Cardiac septum (tissue), 1 donor: ENCODE measurements around the gene STK11IP. TPM values are rescaled to one million over a fixed set of nuclear protein-coding genes. Genes with fewer than 3 reads are reported as not detected.
A peak's percentile ranks its signal among the peaks of the same experiment; 100 is the strongest.

ENCODE experiments used
- DNase-seq: peaks from one replicate; pipeline ENCODE4 v3.0.0-alpha.2; 2020; ENCODE audit warnings: low spot score
- intact Hi-C: fragments of 100-400 bp; cut with DNase I; formaldehyde crosslinking; loops from one replicate; pipeline ENCODE4 v1.14.0; 2022
- total RNA-seq: library from RNA; stranded (reverse); fragmentation: NEBNext Ultra II Directional; extraction: Animal tissue kit (Norgen Biotek cat#: 25700); gene quantifications from one replicate; pipeline ENCODE4 v1.2.1, GENCODE V29; 2021
- donor health status: DM: no; HTN: no; CAD: no.

STK11IP gene
- total RNA-seq, 1 donor from 2014 or later = 20.2 TPM

DNA sequence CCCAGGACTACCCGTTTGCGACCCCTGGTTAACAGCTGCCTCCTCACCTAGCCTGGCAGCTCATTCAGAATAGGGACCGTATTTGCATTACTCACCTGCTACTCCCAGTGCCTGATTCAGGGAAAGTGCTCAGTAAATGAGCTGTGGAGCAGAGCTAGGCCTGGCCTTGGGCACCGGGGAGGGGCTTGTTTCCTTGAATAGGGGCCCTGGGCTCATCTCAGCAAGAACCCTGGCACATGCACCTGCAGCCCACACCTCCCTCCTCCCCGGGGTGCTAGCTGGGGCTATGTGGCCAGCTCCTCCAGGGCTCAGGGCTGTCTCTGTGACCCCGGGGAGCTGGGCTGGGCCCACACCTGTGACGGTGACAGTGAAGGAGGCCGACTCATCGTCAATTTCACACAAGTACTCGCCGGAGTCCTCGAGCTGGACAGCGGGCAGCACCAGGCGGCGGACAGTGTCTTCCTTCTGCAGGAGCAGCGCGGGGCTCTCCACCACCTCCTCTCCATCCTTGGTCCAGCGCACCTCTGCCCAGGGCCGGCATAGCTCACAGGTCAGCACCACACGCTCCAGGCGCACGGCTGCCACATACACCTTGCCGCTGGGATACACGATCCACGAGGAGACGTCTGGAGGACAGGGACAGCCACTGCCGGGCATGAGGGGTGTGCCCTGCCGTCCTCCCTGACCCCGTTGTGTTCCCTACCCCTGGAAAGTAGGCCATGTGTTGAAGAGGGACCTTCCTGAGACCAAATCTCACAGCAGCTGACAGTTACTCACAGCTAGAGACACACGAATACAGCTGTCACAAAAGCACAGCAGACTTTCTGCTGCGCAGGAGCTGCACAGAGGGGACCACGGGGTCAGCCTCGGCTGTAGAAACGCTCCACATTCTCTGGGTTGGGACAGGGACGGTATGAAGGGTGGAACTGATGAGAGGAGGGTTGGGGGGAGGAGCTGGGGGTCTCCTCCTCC, 35.3 kb upstream of the STK11IP start:
- intact Hi-C loops = loop anchor here (5.0 kb wide), 1 partner anchor 40 kb away; no protein-coding TSS in a partner anchor
- peak; percentile 74 for DNase-seq

DNA sequence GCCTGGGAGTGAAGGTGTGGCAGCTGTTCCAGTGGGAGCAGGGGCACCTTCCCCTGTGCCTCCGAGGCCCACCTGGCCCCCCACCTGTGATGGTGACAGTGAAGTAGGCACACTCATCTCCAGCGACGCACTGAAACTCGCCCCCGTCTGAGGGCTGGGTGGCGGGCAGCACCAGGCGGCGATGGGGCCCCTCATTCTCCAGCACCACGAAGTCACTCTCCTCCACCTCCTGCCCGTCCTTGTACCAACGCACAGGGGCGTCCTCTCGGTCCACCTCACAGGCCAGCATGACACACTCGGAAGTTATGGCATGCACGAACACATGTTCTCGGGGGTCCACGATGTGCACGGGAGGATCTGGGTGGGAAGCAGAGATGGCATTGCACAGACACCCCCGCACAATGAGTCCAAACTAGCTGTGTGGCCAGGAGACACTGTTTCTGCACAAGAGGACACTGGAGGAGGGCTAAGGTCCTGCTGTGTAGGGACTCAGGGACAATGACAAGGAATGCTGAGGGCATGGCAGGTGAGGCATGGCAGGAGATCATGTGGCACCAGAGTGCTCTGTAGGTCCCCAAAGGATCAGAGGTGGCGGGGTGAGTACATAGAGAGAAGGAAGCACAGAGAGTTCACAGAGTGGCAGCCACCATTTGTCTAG, 34.3 kb upstream of the STK11IP start:
- no peak for DNase-seq
- intact Hi-C loops = loop anchor here (5.0 kb wide), 1 partner anchor 39 kb away; no protein-coding TSS in a partner anchor

DNA sequence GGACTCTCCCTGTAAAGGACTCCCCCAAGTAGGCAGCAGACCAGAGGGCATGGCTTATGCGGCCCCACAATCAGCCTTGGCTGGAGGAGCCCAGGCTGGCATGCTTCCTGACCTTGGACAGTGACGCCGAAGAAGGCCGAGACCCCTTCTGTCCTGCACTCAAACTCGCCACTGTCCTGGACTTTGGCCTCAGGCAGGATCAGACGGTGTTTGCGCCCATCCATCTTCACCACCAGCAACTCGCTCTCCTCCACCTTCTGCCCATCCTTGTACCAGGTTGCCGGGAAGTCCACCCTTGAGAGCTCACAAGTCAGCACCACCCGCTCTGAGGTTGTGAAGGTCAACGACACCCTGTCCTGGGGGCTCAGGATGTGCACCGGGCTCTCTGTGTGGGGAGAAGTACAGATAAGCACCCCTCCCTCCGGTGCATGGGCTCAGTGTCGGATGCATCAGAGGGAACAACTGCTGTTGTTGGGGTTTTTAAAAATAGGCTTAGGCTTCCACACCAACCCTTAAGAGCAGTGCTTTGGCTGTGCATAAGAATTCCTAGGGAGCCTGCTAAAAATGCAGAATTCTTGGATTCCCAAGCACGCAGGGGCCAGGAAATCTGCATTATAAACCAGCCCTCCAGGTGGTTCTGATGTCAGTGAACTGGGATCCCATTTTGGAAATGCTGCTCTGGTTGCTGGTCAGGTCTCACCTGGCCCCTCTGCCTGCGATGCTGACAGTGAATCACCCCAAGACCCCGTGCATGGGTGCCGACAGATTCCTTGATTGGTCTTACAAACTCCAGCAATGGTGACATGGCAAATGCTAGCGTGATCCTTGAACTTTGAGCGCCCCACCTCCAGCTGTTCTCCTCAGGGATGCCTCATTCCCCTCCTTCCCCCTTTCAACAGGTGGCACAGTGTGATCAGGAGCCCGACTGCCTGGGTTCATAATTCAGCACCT, 32.3 kb upstream of the STK11IP start:
- DNase-seq = no peak
- intact Hi-C loops = no loop called here

DNA sequence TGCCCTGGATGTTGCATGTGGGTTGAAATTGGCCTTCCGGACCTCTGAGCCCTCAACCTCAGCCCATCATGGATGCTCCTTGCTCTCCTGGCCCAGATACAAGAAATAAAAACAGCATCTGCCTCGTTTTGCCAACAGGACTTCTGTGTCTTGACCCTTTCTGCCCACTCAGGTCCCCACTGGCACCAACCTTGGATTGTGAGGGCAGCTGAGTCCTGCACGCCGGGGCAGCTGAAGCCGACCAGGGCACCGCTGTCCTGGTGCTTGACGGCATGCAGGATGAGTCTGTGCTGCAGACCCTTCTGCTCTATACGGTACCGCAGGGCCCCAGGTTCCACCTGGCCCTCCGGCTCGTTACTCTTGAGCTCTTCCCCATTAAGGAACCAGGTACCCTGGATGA, 31.0 kb upstream of the STK11IP start:
- DNase-seq = no peak
- intact Hi-C loops = no loop called here

DNA sequence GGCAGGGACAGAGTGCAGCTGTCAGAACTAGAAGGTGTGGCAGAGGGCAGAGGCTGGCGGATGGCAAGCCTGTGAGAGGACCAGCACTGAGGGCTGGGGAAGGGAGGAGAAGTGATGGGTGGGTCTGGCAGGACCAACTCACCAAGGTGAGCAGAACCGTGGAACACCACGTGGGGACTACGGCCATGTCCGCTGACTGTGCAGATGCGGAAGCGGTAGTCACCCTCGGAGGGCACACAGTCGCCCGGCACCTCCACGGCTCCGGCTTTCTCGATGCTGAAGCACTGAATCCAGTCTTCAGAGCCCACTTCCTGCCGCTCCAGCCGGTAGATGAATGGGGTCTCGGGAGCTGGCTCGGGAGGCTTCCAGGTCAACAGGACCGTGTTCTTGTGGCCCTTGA, 30.5 kb upstream of the STK11IP start:
- DNase-seq = peak; percentile 75
- intact Hi-C loops = no loop called here

DNA sequence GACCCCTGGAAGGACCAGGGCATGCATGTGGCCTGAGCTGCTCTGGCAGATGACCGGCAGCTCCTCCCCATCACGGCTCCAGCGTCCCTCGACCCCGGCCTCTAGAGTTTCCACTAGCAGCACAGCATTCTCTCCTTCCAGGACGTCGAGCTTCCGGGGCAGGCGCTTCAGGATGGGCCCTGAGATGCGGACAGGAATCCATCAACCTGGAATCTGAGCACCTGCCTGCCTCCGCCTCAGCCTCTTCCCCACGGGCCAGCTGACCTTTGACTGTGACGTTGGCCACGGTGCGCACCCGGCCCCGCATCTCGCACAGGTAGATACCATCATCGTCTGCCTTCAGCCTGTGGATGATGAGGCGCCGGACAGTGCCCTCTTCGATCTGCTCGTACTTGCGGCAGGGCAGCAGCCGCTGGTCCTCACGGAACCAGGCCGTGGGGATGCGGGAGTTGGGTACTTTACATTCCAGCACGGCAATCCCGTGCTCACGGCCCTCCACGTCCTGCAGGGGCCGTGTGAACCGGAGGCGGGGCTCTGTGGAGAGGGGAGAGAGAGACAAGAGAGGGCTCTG, 29.8 kb upstream of the STK11IP start:
- intact Hi-C loops = no loop called here
- DNase-seq = no peak

DNA sequence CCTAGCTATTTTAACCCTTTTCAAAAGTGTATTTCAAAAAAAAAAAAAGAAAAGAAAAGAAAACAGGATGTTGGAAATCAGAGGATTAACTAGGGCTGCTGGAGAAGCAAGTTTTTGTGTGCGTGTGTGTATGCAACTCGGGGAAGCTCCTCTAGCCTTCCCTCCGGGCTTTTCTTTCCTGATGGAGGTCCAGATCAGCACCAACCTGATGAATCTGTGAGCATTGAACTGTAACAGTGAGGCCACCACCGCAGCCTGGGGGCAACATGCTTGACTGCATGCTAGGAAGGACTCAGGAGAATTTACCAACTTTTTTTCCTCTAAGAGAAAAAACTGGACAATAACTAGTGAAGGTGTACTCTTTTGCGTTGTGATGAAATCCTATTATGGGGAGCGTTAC, 28.6 kb upstream of the STK11IP start:
- intact Hi-C loops = no loop called here
- no peak for DNase-seq

DNA sequence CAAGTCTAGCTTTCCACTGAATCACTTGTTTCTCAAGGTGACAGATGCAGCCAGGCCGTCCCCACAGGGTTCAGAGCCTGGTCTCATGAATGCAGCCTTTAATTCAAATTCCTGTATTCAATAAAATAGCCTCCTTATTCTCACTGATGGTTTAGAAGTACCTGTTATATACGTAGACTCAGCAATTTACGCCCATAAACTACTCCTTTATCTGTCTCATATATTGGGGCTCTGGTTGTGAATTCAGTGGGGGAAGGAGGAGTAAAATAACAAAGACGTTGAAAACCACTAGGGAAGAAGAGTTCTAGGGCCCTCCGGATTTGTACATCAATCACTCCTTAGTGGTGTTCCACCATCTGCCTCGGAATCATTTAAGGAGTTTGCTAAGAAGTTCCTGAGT, 28.0 kb upstream of the STK11IP start:
- DNase-seq = no peak
- intact Hi-C loops = loop anchor here (1.0 to 2.0 kb wide), 2 partner anchors 27 to 76 kb away; partner anchors contain the start of gene STK11IP

DNA sequence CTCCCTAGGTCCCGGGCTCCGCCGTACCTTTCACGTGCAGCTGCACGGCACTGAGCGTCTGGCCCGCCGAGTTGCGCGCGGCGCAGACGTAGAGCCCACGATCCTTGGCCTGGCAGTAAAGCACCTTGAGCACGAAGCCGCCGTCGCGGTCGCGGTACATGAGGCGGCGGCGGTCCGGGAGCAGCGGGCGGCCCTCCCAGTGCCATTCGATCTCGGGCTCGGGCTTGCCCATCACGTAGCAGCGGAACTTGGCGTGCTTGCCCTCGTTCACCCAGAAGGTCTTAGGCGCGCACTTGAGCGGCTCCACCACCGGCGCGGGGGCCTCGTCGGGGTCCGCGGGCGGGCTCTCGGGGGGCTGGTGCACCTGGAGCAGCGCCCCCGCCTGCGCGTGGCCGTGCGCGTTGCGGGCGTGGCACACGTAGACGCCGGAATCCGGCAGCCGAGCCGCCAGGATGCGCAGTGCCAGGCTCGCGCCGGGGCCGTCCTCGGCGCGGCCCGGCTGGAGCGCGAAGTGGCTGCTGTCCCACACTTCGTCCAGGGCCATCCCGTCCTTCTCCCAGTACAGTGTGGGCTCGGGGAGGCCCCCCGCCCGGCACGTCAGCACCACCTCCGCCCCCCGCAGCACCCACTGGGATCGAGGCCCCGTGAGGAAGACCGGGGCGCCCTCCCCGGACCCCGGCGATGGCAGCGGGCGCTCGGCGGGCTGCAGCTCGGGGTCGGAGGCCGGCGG, 27.3 kb upstream of the STK11IP start:
- no peak for DNase-seq
- intact Hi-C loops = loop anchor here (1.0 to 2.0 kb wide), 2 partner anchors 26 to 75 kb away; partner anchors contain the start of gene STK11IP

DNA sequence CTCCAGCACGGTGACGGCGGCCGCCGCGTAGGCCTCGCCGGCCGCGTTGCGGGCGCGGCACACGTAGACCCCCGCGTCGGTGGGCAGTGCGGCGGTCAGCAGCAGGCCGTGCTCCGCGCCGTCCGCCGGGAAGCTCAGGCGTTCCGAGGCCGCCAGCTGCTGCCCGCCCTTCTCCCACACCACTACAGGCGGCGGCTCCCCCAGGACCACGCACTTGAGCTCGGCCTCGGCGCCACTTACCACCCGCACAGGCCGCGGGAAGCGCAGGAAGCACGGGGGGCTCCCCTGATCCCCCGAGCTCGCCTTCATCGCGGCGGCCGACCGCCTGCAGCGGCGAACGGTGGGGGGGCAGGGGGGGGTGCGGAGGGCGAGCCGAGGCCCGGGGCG, 26.7 kb upstream of the STK11IP start:
- DNase-seq = no peak
- intact Hi-C loops = loop anchor here (1.0 to 2.0 kb wide), 2 partner anchors 26 to 74 kb away; partner anchors contain the start of gene STK11IP

DNA sequence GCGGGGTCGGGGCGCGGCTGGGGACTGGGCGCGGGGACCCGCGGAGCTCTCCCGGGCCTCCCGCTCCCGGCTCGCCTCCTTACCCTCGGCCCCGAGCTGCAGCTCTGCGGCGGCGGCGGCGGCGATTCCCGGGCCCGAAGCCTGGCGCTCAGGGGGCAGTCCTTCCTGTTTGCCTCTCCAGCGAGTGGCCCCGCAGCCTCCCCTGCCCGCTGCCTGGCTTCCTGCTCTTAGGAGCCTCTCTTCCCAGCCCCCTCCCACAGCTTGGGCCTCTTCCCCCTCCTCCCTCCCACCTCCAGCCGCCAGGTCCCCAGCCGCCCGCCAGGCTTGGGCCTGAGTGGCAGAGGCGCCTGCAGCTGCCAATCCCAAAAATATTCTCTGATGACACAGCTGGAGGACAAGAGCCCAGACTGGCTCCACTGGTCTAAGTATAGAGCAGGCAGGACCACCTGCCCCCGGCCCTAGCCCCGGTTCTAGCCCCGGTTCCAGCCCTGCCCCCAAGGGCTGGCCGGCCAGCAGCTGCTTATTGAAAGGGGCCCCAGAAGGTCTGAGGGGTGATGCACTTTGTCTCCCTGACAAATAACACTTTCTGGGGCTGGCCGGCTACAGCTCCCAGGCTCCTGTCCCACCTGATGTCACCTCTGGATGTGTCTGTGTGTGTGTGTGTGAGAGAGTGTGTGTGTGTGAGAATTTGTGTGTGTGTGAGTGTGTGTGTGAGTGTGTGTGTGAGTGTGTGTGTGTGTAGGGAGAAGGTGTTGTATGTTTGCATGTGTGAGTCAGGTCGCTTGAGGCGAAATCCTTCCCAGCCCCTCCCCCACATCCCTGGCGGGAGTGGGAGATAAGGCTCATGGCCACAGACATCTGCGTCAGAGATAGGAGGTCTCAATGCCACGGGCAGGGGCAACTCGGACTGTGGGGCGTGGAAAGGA, 26.1 kb upstream of the STK11IP start, which contains the start of gene OBSL1:
TSS of gene OBSL1 (minus strand) at position 229 of the 926 bp plus-strand sequence. CDS start 307 bp downstream, outside the sequence.
- DNase-seq = peak; percentile 89
- intact Hi-C loops = loop anchor here (2.0 kb wide), 1 partner anchor 25 kb away; the partner anchor contains the start of gene STK11IP

DNA sequence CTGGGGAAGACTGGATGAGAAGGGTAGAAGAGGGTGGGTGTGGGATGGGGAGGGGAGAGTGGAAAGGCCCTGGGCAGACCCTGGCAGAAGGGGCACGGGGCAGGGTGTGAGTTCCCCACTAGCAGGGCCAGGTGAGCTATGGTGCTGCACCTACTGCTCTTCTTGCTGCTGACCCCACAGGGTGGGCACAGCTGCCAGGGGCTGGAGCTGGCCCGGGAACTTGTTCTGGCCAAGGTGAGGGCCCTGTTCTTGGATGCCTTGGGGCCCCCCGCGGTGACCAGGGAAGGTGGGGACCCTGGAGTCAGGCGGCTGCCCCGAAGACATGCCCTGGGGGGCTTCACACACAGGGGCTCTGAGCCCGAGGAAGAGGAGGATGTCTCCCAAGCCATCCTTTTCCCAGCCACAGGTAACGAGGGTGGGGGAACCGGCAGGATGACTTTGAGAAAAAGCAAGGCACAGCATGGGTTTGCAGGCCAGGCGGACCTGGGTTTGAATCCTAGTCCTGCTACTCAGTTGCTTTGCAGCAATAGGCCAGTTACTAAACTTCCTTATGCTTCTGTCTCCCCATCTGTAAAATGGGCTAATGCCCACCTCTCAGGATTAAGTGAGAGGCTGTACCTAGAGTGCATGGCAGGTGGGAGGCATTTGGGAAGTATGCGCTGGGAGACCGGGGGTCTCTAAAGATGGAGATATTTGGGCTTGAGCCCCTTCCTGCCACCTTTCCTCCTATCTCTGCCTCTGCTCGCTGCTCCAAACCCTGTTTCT, 25.2 kb upstream of the STK11IP start, which contains the start of gene INHA:
TSS of gene INHA (plus strand) at position 74 of the 765 bp plus-strand sequence. CDS start at position 139, 65 bp downstream.
- intact Hi-C loops = no loop called here
- no peak for DNase-seq

DNA sequence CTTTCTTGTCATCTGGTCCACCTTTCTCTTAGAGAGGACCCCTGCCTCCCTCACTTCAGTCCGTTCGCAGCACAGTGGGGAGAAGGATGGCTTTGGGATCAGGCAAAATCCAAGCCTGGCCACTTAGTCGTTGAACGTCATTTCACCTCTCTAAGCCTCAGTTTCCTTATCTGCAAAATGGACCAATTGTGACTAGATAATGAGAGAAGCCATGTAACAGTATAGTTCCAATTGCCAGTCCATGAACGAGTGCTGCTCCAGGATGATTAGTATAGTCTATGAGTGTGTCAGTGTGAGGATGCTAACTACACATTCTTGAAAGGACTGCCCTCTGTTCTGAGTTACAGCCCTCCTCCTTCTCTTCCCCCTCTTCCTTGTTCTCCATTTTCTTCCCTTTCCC, 24.5 kb upstream of the STK11IP start:
- DNase-seq = no peak
- intact Hi-C loops = no loop called here

DNA sequence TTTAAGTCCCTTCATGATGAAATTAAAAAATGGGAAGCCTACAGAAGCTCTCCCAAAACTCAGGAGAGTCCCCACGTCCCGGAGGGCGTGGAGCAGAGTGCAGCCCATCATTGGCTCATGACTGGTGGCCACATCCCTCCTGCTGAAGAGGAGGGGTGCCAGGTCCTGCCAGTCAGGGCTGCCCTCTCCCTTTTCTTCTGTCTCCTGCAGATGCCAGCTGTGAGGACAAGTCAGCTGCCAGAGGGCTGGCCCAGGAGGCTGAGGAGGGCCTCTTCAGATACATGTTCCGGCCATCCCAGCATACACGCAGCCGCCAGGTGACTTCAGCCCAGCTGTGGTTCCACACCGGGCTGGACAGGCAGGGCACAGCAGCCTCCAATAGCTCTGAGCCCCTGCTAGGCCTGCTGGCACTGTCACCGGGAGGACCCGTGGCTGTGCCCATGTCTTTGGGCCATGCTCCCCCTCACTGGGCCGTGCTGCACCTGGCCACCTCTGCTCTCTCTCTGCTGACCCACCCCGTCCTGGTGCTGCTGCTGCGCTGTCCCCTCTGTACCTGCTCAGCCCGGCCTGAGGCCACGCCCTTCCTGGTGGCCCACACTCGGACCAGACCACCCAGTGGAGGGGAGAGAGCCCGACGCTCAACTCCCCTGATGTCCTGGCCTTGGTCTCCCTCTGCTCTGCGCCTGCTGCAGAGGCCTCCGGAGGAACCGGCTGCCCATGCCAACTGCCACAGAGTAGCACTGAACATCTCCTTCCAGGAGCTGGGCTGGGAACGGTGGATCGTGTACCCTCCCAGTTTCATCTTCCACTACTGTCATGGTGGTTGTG, 23.0 kb upstream of the STK11IP start:
- intact Hi-C loops = loop anchor here (2.0 kb wide), 1 partner anchor 16 kb away; no protein-coding TSS in a partner anchor

More for the DNA sequence above, 23.0 kb upstream of the STK11IP start:
- DNase-seq = no peak
